ENCODE results near the gene NUF2.

DNA sequence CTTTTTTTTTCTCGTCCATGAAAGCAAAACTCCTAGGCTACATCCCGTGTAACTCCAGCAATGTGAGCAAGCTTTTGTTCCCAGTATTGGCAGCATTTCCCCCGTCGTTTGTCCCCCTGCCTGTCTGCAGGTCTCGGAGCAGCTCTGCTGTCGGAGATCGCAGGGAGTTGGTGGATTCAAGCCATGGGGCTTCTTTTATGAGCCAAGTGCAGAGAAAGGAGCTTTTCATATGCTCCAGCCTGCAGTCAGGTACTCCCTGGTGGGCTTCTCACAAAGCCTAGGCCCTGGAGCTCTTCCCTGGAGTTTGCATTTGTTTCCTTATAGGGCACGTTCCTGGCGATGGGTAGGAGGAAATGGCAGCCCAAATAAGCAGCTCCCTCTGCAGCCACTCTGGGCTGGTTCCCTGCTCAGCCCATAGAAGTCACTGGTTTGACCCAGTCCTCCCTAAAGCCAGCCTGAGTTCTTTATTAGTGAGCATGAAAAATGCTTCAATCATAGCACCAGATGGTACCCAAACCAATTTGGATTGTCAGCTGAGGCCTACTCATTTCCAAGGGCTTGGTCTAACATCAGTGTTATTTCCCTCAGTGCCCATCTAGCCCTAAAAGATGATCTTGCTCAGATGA, 78.3 kb downstream of the NUF2 start:
- TF ChIP-seq, protein P1, sequence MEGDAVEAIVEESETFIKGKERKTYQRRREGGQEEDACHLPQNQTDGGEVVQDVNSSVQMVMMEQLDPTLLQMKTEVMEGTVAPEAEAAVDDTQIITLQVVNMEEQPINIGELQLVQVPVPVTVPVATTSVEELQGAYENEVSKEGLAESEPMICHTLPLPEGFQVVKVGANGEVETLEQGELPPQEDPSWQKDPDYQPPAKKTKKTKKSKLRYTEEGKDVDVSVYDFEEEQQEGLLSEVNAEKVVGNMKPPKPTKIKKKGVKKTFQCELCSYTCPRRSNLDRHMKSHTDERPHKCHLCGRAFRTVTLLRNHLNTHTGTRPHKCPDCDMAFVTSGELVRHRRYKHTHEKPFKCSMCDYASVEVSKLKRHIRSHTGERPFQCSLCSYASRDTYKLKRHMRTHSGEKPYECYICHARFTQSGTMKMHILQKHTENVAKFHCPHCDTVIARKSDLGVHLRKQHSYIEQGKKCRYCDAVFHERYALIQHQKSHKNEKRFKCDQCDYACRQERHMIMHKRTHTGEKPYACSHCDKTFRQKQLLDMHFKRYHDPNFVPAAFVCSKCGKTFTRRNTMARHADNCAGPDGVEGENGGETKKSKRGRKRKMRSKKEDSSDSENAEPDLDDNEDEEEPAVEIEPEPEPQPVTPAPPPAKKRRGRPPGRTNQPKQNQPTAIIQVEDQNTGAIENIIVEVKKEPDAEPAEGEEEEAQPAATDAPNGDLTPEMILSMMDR (IDR thresholded peaks at IDR 0.05): no peak
- TF ChIP-seq POLR2A (IDR thresholded peaks at IDR 0.05): no peak
